Testis (tissue), 3 donors: ENCODE measurements around the gene BSG. TPM values are rescaled to one million over a fixed set of nuclear protein-coding genes. Genes with fewer than 3 reads are reported as not detected.

ENCODE experiments used
- DNase-seq: peaks from one replicate; pipeline ENCODE4 v3.0.0-alpha.2; 2019
- H3K27ac ChIP-seq, 2 donors: fragments of 200-600 bp; sonication (generic); one replicate each; pipeline ENCODE4 v1.5.1; 2019
- H3K27me3 ChIP-seq: fragments of 200-600 bp; sonication (generic); one replicate; pipeline ENCODE4 v1.5.1; 2019
- H3K36me3 ChIP-seq: fragments of 200-600 bp; sonication (generic); one replicate; pipeline ENCODE4 v1.5.1; 2017; ENCODE audit warnings: low read depth; ENCODE audit errors: missing control alignments
- H3K4me1 ChIP-seq: fragments of 200-600 bp; sonication (generic); one replicate; pipeline ENCODE4 v1.5.1; 2019
- H3K4me3 ChIP-seq, 2 donors: fragments of 200-600 bp; sonication (generic); one replicate each; pipeline ENCODE4 v1.5.1; 2017 to 2019
- H3K9me3 ChIP-seq: fragments of 200-600 bp; sonication (generic); one replicate; pipeline ENCODE4 v1.5.1; 2017
- POLR2A ChIP-seq: fragments of 450-650 bp; IDR thresholded peaks from one replicate; pipeline ENCODE4 v1.6.1; 2017; ENCODE audit warnings: antibody characterized with exemption, mild to moderate bottlenecking, moderate library complexity
- WGBS, 2 donors: methylation state at CpG; one replicate each; pipeline ENCODE4 v1.1.5; 2018; 5-methylcytosine and 5-hydroxymethylcytosine counted together
- intact Hi-C: fragments of 100-400 bp; cut with DNase I; formaldehyde crosslinking; loops from one replicate; pipeline ENCODE4 v1.15.1; 2023; ENCODE audit warnings: low total_unique reads
- polyA plus RNA-seq: library from polyadenylated mRNA; stranded (reverse); fragments of 350-450 nt; fragmentation: Illumina TruSeq; extraction: RNeasy Lipid Tissue Mini Kit (QIAGEN cat#74804); gene quantifications from one replicate; pipeline ENCODE4 v1.2.3, GENCODE V29; 2014; ENCODE audit warnings: low read depth, low replicate concordance; ENCODE audit not compliant: insufficient read depth
- total RNA-seq, 2 donors: library from RNA; depleted of rRNA; stranded (reverse); fragments of >200 nt; gene quantifications; one replicate each; pipeline ENCODE4 v1.2.3, GENCODE V29; 2016
- TF ChIP-seq, protein P1 (sequence below), 3 experiments: fragments of 450-650 bp in 2 of 3; fragments of 200-600 bp in 1 of 3; sonication (generic) in 1 of 3; IDR thresholded peaks; one replicate each; pipeline ENCODE4 v1.5.1; 2016 to 2019; ENCODE audit warnings: antibody characterized with exemption in 3 of 3, mild to moderate bottlenecking in 2 of 3, moderate library complexity in 1 of 3

The BSG gene
- total and polyA plus RNA-seq, 3 donors from 2014 or later = 870 to 1,458 (median 1,391) TPM

DNA sequence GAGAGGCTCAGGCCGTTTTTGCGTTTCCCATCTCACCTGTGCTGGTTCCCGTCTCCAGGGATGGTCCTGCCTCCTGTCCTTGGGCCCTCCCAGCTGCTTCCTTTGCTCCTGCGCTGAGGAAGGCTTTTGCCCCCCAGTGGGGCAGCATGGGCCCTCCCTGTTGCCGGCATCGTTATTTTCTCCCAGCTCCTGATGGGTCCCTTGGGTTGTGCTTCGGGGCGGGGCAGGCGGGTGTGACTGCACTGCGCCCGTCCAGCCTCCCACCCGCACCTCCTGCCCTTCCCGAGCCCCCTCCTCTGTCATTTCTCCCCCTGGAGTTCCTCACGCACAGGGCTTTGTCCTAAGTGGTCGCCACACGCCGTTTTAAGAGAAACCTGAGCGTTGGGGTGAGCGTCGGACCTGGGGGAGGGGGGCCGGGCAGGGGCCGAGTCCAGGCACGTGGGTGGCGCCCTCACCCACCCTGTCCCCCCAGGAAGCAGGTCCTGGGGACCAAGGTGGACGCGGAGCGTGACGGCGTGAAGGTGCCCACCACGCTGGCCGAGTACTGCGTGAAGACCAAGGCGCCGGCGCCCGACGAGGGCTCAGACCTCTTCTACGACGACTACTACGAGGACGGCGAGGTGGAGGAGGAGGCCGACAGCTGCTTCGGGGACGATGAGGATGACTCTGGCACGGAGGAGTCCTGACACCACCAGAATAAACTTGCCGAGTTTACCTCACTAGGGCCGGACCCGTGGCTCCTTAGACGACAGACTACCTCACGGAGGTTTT is 31.3 kb upstream of the BSG start:
- 93 to 96% methylated on average over 41 to 51 of the region's 51 CpGs for WGBS, 2 donors
- Histone ChIP-seq H3K9me3 (no peaks in the 10 kb centered on the region), H3K27me3 (no peaks in the 10 kb centered on the region), H3K4me1 (no peaks in the 10 kb centered on the region), H3K36me3 (no peaks in the 10 kb centered on the region), H3K27ac (no peak overlapping the region), H3K4me3 (no peak overlapping the region)
- TF ChIP-seq POLR2A = no peak
- TF ChIP-seq, protein P1, sequence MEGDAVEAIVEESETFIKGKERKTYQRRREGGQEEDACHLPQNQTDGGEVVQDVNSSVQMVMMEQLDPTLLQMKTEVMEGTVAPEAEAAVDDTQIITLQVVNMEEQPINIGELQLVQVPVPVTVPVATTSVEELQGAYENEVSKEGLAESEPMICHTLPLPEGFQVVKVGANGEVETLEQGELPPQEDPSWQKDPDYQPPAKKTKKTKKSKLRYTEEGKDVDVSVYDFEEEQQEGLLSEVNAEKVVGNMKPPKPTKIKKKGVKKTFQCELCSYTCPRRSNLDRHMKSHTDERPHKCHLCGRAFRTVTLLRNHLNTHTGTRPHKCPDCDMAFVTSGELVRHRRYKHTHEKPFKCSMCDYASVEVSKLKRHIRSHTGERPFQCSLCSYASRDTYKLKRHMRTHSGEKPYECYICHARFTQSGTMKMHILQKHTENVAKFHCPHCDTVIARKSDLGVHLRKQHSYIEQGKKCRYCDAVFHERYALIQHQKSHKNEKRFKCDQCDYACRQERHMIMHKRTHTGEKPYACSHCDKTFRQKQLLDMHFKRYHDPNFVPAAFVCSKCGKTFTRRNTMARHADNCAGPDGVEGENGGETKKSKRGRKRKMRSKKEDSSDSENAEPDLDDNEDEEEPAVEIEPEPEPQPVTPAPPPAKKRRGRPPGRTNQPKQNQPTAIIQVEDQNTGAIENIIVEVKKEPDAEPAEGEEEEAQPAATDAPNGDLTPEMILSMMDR (IDR thresholded peaks at IDR 0.05) = no peak
- intact Hi-C loops = no loop called here
- DNase-seq = no peak

DNA sequence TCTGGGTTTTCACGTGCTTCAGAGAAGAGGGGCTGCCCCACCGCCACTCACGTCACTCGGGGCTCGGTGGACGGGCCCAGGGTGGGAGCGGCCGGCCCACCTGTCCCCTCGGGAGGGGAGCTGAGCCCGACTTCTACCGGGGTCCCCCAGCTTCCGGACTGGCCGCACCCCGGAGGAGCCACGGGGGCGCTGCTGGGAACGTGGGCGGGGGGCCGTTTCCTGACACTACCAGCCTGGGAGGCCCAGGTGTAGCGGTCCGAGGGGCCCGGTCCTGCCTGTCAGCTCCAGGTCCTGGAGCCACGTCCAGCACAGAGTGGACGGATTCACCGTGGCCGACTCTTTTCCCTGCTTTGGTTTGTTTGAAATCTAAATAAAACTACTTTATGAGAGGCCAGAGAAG is 30.7 kb upstream of the BSG start:
- DNase-seq = no peak
- no peaks in the 10 kb centered on the region for H3K36me3 ChIP-seq
- no peaks in the 10 kb centered on the region for H3K9me3 ChIP-seq
- WGBS, 2 donors = 89 to 90% methylated on average over 25 to 26 of the region's 26 CpGs
- H3K4me1 ChIP-seq = no peaks in the 10 kb centered on the region
- intact Hi-C loops = no loop called here
- no peak overlapping the region for H3K4me3 ChIP-seq
- no peaks in the 10 kb centered on the region for H3K27me3 ChIP-seq
- H3K27ac ChIP-seq = no peak overlapping the region
- TF ChIP-seq, protein P1 (IDR thresholded peaks at IDR 0.05) = no peak
- no peak for TF ChIP-seq POLR2A

DNA sequence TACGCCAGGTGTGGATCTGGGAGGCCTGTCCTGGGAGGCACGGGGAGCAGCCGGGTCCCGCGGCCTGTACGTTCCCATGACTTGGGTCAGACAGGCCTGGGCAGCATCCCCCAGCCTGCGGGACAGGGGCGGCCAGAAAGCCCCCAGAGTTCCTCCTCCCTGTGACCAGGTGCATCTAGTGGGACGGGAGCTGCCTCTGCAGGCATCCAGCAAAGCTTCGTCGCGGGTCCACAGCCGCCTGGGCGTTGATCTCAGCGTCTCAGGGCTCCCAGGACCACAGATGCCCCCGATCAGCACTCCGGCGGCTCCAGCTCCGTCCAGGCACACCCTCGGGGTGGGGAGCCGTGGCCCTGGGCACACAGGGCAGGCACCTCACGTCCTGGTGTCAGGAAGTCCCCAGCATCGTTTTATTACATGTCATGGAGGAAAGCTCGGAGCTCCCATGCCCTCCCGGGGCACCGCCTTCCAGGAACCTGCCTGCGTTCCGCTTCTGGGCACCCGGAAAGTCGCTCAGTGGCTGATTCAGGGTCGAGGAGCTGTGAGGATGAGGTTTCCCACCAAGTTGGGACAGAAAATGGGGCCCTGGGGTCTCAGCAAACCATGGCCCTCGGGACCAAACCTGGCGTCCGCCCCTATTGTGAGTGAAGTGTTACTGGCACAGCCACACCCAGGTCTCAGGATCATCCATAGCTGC is 30.1 kb upstream of the BSG start:
- Histone ChIP-seq H3K9me3 (no peaks in the 10 kb centered on the region), H3K4me3 (no peak overlapping the region), H3K27me3 (no peaks in the 10 kb centered on the region), H3K4me1 (no peaks in the 10 kb centered on the region), H3K27ac (no peak overlapping the region), H3K36me3 (no peaks in the 10 kb centered on the region)
- intact Hi-C loops = no loop called here
- DNase-seq = no peak
- WGBS, 2 donors = 89% methylated on average over 30 of the region's 34 CpGs; no CpG with 5 or more reads in 1 of the 2 donors
- TF ChIP-seq, protein P1 (IDR thresholded peaks at IDR 0.05) = no peak
- no peak for TF ChIP-seq POLR2A

DNA sequence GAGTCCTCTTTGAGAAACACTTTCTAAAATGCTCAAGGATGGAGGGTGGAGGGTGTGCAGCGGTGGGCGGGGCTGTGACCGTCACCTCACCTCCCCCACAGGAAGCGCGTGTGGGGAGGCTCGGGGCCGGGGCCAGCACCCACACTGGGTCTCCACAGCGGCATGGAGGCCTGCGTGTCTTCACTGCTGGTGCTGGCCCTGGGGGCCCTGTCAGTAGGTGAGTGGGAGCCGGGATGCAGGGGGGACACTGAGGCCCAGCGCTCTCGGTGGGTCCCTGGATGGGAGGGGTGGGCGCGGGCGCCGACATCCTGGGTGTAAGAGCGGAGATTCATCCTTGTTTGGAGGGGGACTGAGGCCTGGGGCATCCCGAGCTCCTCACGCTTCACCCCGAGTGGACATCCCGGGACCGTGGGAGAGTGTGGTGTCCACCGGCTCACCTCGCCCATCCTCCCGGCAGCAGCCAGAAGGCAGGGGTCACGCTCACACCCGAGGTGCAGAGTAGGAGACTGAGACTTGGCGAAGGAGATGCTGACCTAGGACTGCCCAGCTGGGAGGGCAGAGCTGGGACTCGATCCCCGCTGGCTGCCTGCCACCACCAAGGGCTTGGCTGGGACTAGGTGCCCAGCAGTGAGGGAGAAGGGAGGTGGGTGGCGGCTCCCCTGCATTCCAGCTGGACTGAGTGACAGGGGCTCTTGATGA is 28.3 kb upstream of the BSG start, which contains the start of gene GZMM:
Gene GZMM, plus strand, starts transcription at position 144 of the 699 bp plus-strand sequence. Its CDS starts 19 bp downstream, at position 163.
- Histone ChIP-seq H3K4me3 (no peak within 1 kb of the TSS), H3K27me3 (no peaks in the 10 kb centered on the region), H3K36me3 (no peaks in the 10 kb centered on the region), H3K4me1 (no peaks in the 10 kb centered on the region), H3K9me3 (no peaks in the 10 kb centered on the region), H3K27ac (no peak within 1 kb of the TSS)
- TF ChIP-seq, protein P1 (IDR thresholded peaks at IDR 0.05) = no peak
- TF ChIP-seq POLR2A = no peak
- 55 to 63% methylated on average over 16 to 31 of the region's 31 CpGs for WGBS, 2 donors
- DNase-seq = no peak
- intact Hi-C loops = no loop called here
